GM12878 (cell line): Measurements from ENCODE around the gene OR2T3. TPM values are rescaled to one million over a fixed set of nuclear protein-coding genes. Genes with fewer than 3 reads are reported as not detected.
"Not testable (repeated sequence)": the region's sequence is repeated elsewhere in the genome, so short reads cannot be mapped to it uniquely, and the experiment has no call there.

ENCODE experiments used
- ATAC-seq: fragments of 200-7000 bp; cut with Tn5 transposase; 3 replicates; pipeline ENCODE4 v1.9.1; 2020; ENCODE audit warnings: mild to moderate bottlenecking, moderate library complexity
- BruUV-seq: library from RNA; stranded (reverse); fragments of 400-500 nt; replicated peaks from 2 replicates; lab custom pipeline; 2021; lab: Mats Ljungman, UMichigan
- CTCF ChIA-PET: fragments of 300-600 bp; sonication (Branson Sonifier 250); formaldehyde crosslinking; extraction: SDS; loops from one replicate; lab custom pipeline; 2021; ENCODE audit warnings: inconsistent platforms; lab: Yijun Ruan, JAX
- POLR2A ChIA-PET: fragments of 350-600 bp; formaldehyde crosslinking; extraction: SDS; loops from one replicate; lab custom pipeline; 2021; ENCODE audit warnings: inconsistent platforms; lab: Charles Lee
- RAD21 ChIA-PET: fragments of 300-600 bp; sonication (Branson Sonifier 250); formaldehyde crosslinking; loops from one replicate; lab custom pipeline; 2023; ENCODE audit warnings: antibody characterized with exemption; ENCODE audit not compliant: unreplicated experiment; lab: Charles Lee
- SMC1A ChIA-PET: fragments of 300-600 bp; sonication (Branson Sonifier 250); formaldehyde crosslinking; loops from one replicate; lab custom pipeline; 2023; ENCODE audit not compliant: unreplicated experiment, uncharacterized antibody; lab: Charles Lee
- DNase-seq: peaks from one replicate; pipeline ENCODE4 v3.0.0-alpha.2; 2011; ENCODE audit warnings: low read depth, low spot score
- FAIRE-seq: peaks from 3 replicates; lab custom pipeline; 2011; peaks lifted over from hg19 to GRCh38; lab: Jason Lieb, UNC
- H2AFZ ChIP-seq: 2 replicates; pipeline ENCODE4 v1.6.0; 2011; ENCODE audit warnings: low read depth, low read length, control low read depth; ENCODE audit not compliant: control insufficient read depth
- H3K27ac ChIP-seq: 2 replicates; pipeline ENCODE4 v1.5.1; 2011; ENCODE audit warnings: control low read depth; ENCODE audit not compliant: control insufficient read depth, insufficient read depth
- H3K27me3 ChIP-seq, 2 experiments: replicated peaks in 1 of 2; 2 replicates each; pipeline versions ENCODE4 v1.6.0 to v1.6.1; 2011; ENCODE audit warnings: low read length in 1 of 2; ENCODE audit not compliant: control insufficient read depth in 2 of 2, insufficient read depth in 2 of 2
- H3K36me3 ChIP-seq, 2 experiments: 2 replicates each; pipeline ENCODE4 v1.5.1; 2011; ENCODE audit warnings: low read length in 1 of 2; ENCODE audit not compliant: control insufficient read depth in 2 of 2, insufficient read depth in 2 of 2
- H3K4me1 ChIP-seq: 2 replicates; pipeline ENCODE4 v1.6.1; 2011; ENCODE audit warnings: mild to moderate bottlenecking, low read length, moderate library complexity, mixed read lengths; ENCODE audit not compliant: control insufficient read depth, insufficient read depth
- H3K4me2 ChIP-seq: 2 replicates; pipeline ENCODE4 v1.6.0; 2011; ENCODE audit warnings: control low read depth; ENCODE audit not compliant: control insufficient read depth, insufficient read depth
- H3K4me3 ChIP-seq: fragments of 200-600 bp; sonication (generic); 2 replicates; pipeline ENCODE4 v1.5.1; 2016
- H3K79me2 ChIP-seq: 2 replicates; pipeline ENCODE4 v1.6.0; 2011; ENCODE audit warnings: low read length; ENCODE audit not compliant: control insufficient read depth, insufficient read depth
- H3K9ac ChIP-seq: 2 replicates; pipeline ENCODE4 v1.8.0; 2011; ENCODE audit warnings: low read length, control low read depth, mixed read lengths; ENCODE audit not compliant: control insufficient read depth, insufficient read depth
- H3K9me3 ChIP-seq: replicated peaks from 3 replicates; pipeline ENCODE4 v1.5.1; 2011; ENCODE audit warnings: mild to moderate bottlenecking, low read length; ENCODE audit not compliant: control insufficient read depth, insufficient read depth
- H4K20me1 ChIP-seq: 2 replicates; pipeline ENCODE4 v1.6.0; 2011; ENCODE audit not compliant: control insufficient read depth, insufficient read depth
- MLLT1 ChIP-seq: fragments of 450-650 bp; IDR thresholded peaks from 2 replicates; pipeline ENCODE4 v1.6.1; 2016; ENCODE audit warnings: mild to moderate bottlenecking
- POLR2AphosphoS5 ChIP-seq: IDR thresholded peaks from 2 replicates; pipeline ENCODE4 v1.6.1; 2011; ENCODE audit warnings: mild to moderate bottlenecking, low read length, inconsistent platforms
- WGBS: methylation state at CpG from one replicate; pipeline ENCODE4 v1.1.6; 2016; ENCODE audit warnings: low lambda C conversion rate; ENCODE audit not compliant: insufficient replicate concordance, insufficient coverage; ENCODE audit errors: missing lambda C conversion rate; 5-methylcytosine and 5-hydroxymethylcytosine counted together
- in situ Hi-C: fragments of 300-500 bp; cut with MboI; formaldehyde crosslinking; loops from 9 replicates; pipeline ENCODE4 v1.14.3; 2018; ENCODE audit warnings: mixed read lengths
- intact Hi-C: fragments of 100-400 bp; cut with micrococcal nuclease; formaldehyde crosslinking; loops from one replicate; pipeline ENCODE4 v1.14.2; 2022; ENCODE audit not compliant: unreplicated experiment
- polyA plus RNA-seq, 11 experiments: library from polyadenylated mRNA; depleted of rRNA in 4 of 11; unstranded in 6 of 11; stranded (reverse) in 5 of 11; fragments of >200 nt; fragmentation: Nextera tagmentation in 4 of 11; fragmentation: Illumina TruSeq in 1 of 11; extraction: Ambion mirVana in 4 of 11; extraction: Trizol in 1 of 11; gene quantifications; 1 replicate in 1 of 11; 2 replicates in 10 of 11; pipeline versions ENCODE4 v1.2.1 to v1.2.3, GENCODE V29; 2011 to 2016; ENCODE audit warnings: inconsistent platforms in 2 of 11, missing spikeins in 2 of 11, low read depth in 1 of 11
- total RNA-seq, 4 experiments: library from RNA; depleted of rRNA in 3 of 4; stranded (reverse); fragments of >200 nt in 3 of 4; fragmentation: Illumina TruSeq in 1 of 4; extraction: Trizol in 1 of 4; gene quantifications; 2 replicates each; pipeline versions ENCODE4 v1.2.1 to v1.2.3, GENCODE V29; 2013 to 2021
- TF ChIP-seq, protein P1 (sequence below): fragments of 450-650 bp; IDR thresholded peaks from 2 replicates; pipeline ENCODE4 v1.6.1; 2017; ENCODE audit warnings: mild to moderate bottlenecking, low read depth, inconsistent platforms; ENCODE audit not compliant: poor library complexity, severe bottlenecking

OR2T3 gene
- total and polyA plus RNA-seq, 10 of the 15 experiments (the other 5 are each of a cell fraction or from before 2014, with no cell fraction given) = 2.0 to 23.3 (median 7.2) TPM

DNA sequence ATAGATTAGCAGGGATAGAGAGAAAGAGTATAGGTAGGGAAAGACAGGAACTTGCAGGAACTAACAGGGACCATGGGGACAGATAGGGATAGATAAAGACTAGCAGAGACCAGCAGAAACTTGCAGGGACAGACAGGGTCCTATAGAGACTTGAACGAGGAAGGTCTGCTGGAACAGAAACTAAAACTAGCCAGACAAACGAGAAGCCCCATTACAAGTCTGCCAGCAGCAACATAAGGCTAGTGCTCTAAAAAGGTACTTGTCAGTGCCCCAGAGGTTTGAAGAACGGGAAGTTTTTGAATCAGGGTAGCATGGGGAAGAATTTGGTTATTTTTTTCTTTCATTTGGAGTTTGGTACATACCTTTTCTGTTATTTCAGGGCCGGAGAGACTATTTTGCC is 41.0 kb upstream of the OR2T3 start:
- 3% methylated on average over 4 of the region's 4 CpGs for WGBS
- FAIRE-seq, DNase-seq, intact Hi-C loops, CTCF ChIA-PET, H3K27me3 ChIP-seq, H3K4me1 ChIP-seq, H3K9me3 ChIP-seq, H3K36me3 ChIP-seq, H3K79me2 ChIP-seq, RAD21 ChIA-PET, H4K20me1 ChIP-seq: not testable (repeated sequence)
- in situ Hi-C loops = loop anchor here (25.0 kb wide), 1 partner anchor 1070 kb away; no protein-coding TSS in a partner anchor
- ChIA-PET SMC1A (interaction anchor here (0.6 kb wide), 1 partner anchor 28 kb away, joined by 3 read pairs; no protein-coding TSS in a partner anchor), POLR2A (interaction anchor here (0.6 kb wide), 1 partner anchor 1018 kb away, joined by 3 read pairs; no protein-coding TSS in a partner anchor)
- BruUV-seq = TSS peak; percentile 83
- peak overlapping the region; percentile 57 for H2AFZ ChIP-seq
- ATAC-seq = peak; percentile 63
- peak overlapping the region; percentile 68 for H3K4me2 ChIP-seq
- H3K4me3 ChIP-seq = peak overlapping the region; percentile 55; the same call in 1 of the 2 replicates
- TF ChIP-seq MLLT1 = peak; percentile 51; the same call in 1 of the 2 replicates
- TF ChIP-seq, protein P1, sequence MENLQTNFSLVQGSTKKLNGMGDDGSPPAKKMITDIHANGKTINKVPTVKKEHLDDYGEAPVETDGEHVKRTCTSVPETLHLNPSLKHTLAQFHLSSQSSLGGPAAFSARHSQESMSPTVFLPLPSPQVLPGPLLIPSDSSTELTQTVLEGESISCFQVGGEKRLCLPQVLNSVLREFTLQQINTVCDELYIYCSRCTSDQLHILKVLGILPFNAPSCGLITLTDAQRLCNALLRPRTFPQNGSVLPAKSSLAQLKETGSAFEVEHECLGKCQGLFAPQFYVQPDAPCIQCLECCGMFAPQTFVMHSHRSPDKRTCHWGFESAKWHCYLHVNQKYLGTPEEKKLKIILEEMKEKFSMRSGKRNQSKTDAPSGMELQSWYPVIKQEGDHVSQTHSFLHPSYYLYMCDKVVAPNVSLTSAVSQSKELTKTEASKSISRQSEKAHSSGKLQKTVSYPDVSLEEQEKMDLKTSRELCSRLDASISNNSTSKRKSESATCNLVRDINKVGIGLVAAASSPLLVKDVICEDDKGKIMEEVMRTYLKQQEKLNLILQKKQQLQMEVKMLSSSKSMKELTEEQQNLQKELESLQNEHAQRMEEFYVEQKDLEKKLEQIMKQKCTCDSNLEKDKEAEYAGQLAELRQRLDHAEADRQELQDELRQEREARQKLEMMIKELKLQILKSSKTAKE = peak; percentile 37
- TF ChIP-seq POLR2AphosphoS5 = 0 out of 2 replicates have a peak, but pooled peaks have one; percentile 30
- peak overlapping the region; percentile 25; the same call in 1 of the 2 replicates for H3K9ac ChIP-seq
- peak overlapping the region; percentile 68 for H3K27ac ChIP-seq

- H3K9me3 ChIP-seq, CTCF ChIA-PET, H4K20me1 ChIP-seq, intact Hi-C loops, H3K36me3 ChIP-seq, H3K27me3 ChIP-seq, H2AFZ ChIP-seq, H3K4me1 ChIP-seq, H3K27ac ChIP-seq, H3K9ac ChIP-seq, H3K4me3 ChIP-seq, DNase-seq, H3K4me2 ChIP-seq, ATAC-seq, POLR2A ChIA-PET, FAIRE-seq, BruUV-seq, H3K79me2 ChIP-seq: not testable (repeated sequence)
- in situ Hi-C loops = loop anchor here (25.0 kb wide), 1 partner anchor 1072 kb away; no protein-coding TSS in a partner anchor
- over 99% methylated on average over 27 of the region's 38 CpGs for WGBS
- RAD21 ChIA-PET = interaction anchor here (1.4 kb wide), 1 partner anchor 223 kb away, joined by 8 read pairs; no protein-coding TSS in a partner anchor
- SMC1A ChIA-PET = interaction anchor here (1.4 kb wide), 1 partner anchor 223 kb away, joined by 3 read pairs; no protein-coding TSS in a partner anchor
Measured at GRCh38 chr1:248433811-248434415, 39.2 kb upstream of the OR2T3 start.
